NCI-H1417 (cell line): Measurements from ENCODE around the gene CP.

Experiments
- DNase-seq, 3 experiments: peaks; one replicate each; lab custom pipeline; 2025; lab: John Stamatoyannopoulos, UW

Gene CP

GRCh38 chr3:149186219-149186618 lies 35.4 kb downstream of the CP start:
- no peak for DNase-seq

GRCh38 chr3:149181182-149181581 lies 40.4 kb downstream of the CP start:
- no peak for DNase-seq

- DNase-seq = no peak
These were observed 41.5 kb downstream of the CP start for GRCh38 chr3:149180057-149180573.

GRCh38 chr3:149179220-149179619 lies 42.4 kb downstream of the CP start:
- DNase-seq = no peak

GRCh38 chr3:149177122-149177521 lies 44.5 kb downstream of the CP start:
- no peak for DNase-seq

- no peak for DNase-seq
These were observed 46.7 kb downstream of the CP start for GRCh38 chr3:149174901-149175300.

- no peak for DNase-seq
These were observed 51.0 kb downstream of the CP start for GRCh38 chr3:149170672-149171071.

GRCh38 chr3:149167898-149168297 lies 53.7 kb downstream of the CP start:
- DNase-seq = peak in 1 of 3 experiments; percentile 59

- DNase-seq = no peak
These were observed 58.6 kb downstream of the CP start for GRCh38 chr3:149163066-149163465.

- DNase-seq = no peak
These were observed 59.6 kb downstream of the CP start for GRCh38 chr3:149162007-149162406.

GRCh38 chr3:149160754-149161300 lies 60.8 kb downstream of the CP start:
- DNase-seq = no peak

GRCh38 chr3:149153402-149153801 lies 68.2 kb downstream of the CP start:
- no peak for DNase-seq

GRCh38 chr3:149152420-149152819 lies 69.2 kb downstream of the CP start:
- DNase-seq = no peak

- DNase-seq = peak in 1 of 3 experiments; percentile 1
These were observed 69.8 kb downstream of the CP start for GRCh38 chr3:149151843-149152242.

- DNase-seq = no peak
These were observed 71.2 kb downstream of the CP start for GRCh38 chr3:149150436-149150835.

- no peak for DNase-seq
These were observed 75.7 kb downstream of the CP start for GRCh38 chr3:149145974-149146373.

GRCh38 chr3:149145356-149145755 lies 76.3 kb downstream of the CP start:
- DNase-seq = no peak

GRCh38 chr3:149142682-149143081 lies 78.9 kb downstream of the CP start:
- no peak for DNase-seq

GRCh38 chr3:149134575-149134974 lies 87.1 kb downstream of the CP start:
- no peak for DNase-seq

- no peak for DNase-seq
These were observed 90.0 kb downstream of the CP start for GRCh38 chr3:149131589-149131988.

- peak; percentile 92 to 97 (median 96) for DNase-seq
These were observed 92.1 kb downstream of the CP start, which contains the start of gene HPS3 for GRCh38 chr3:149129326-149130205. Gene HPS3 (plus strand): TSS chr3:149129638. CDS start chr3:149129724, 86 bp downstream.

- DNase-seq = no peak
These were observed 92.8 kb downstream of the CP start for GRCh38 chr3:149128821-149129220.
